Psoas muscle (tissue), 8 donors: Measurements from ENCODE around the gene CCDC88A. TPM values are rescaled to one million over a fixed set of nuclear protein-coding genes. Genes with fewer than 3 reads are reported as not detected.
"Not testable (repeated sequence)": the region's sequence is repeated elsewhere in the genome, so short reads cannot be mapped to it uniquely, and the experiment has no call there.

Source experiments
- ATAC-seq, 4 donors: fragments of 200-7000 bp; cut with Tn5 transposase; one replicate each; pipeline ENCODE4 v1.9.1; 2020; ENCODE audit warnings: moderate library complexity in 3 of 4, mild to moderate bottlenecking in 2 of 4
- DNase-seq, 2 donors: peaks; one replicate each; pipeline ENCODE4 v3.0.0-alpha.2; 2020
- H3K27ac ChIP-seq: fragments of 200-600 bp; one replicate; pipeline ENCODE4 v1.8.0; 2022
- H3K27me3 ChIP-seq, 3 donors: fragments of 200-600 bp in 1 of 3; one replicate each; pipeline versions ENCODE4 v1.6.1 to v1.8.0; 2013 to 2022; ENCODE audit warnings: low read length in 2 of 3, mild to moderate bottlenecking in 2 of 3, moderate library complexity in 1 of 3; ENCODE audit not compliant: insufficient read depth in 3 of 3
- H3K36me3 ChIP-seq, 2 donors: fragments of 200-600 bp in 1 of 2; one replicate each; pipeline versions ENCODE4 v1.6.1 to v1.8.0; 2013 to 2022; ENCODE audit warnings: low read depth in 1 of 2, mild to moderate bottlenecking in 1 of 2, moderate library complexity in 1 of 2; ENCODE audit not compliant: insufficient read depth in 1 of 2
- H3K4me1 ChIP-seq: fragments of 200-600 bp; one replicate; pipeline ENCODE4 v1.8.0; 2022
- H3K4me3 ChIP-seq: fragments of 200-600 bp; one replicate; pipeline ENCODE4 v1.8.0; 2022; ENCODE audit warnings: mild to moderate bottlenecking
- H3K9me3 ChIP-seq: fragments of 200-600 bp; one replicate; pipeline ENCODE4 v1.8.0; 2022
- WGBS, 3 donors: extraction: QIAGEN DNeasy Blood & Tissue Kit; methylation state at CpG; one replicate each; pipeline versions ENCODE4 v1.1.6 to v1.1.7; 2013; 5-methylcytosine and 5-hydroxymethylcytosine counted together
- intact Hi-C, 2 donors: fragments of 100-400 bp; cut with DNase I; formaldehyde crosslinking; loops; one replicate each; pipeline versions ENCODE4 v1.11.0 to v1.14.2; 2022
- polyA plus RNA-seq, 3 donors: library from polyadenylated mRNA; stranded (reverse); fragments of 200-250 nt; gene quantifications; one replicate each; pipeline ENCODE4 v1.2.3, GENCODE V29; 2013
- total RNA-seq, 4 donors: library from RNA; stranded (reverse); fragmentation: NEBNext Ultra II Directional in 2 of 4; extraction: Animal tissue kit (Norgen Biotek cat#: 25700) in 2 of 4; gene quantifications; one replicate each; pipeline versions ENCODE4 v1.2.1 to v1.2.4, GENCODE V29; 2021 to 2023
- TF ChIP-seq, protein P1 (sequence below): fragments of 200-600 bp; IDR thresholded peaks from one replicate; pipeline ENCODE4 v1.8.0; 2022; ENCODE audit warnings: antibody characterized with exemption
- donor health status: healthy with polysubstance abuse.
- donor health status: DM: no; HTN: no; CAD: no; lungs with moderate emphysema.
- donor health status: Bipolar disorder and iron deficiency.
- donor health status: healthy.
- donor health status: DM: yes; HTN: yes; CAD: no.
- donor health status: DM: no; HTN: no; CAD: no.
- donor health status: DM: no; HTN: no; CAD: no.
- donor health status: DM: yes; HTN: yes; CAD: no.

Gene CCDC88A
- total and polyA plus RNA-seq, 7 donors: 4.7 to 21.4 (median 12.3) TPM

DNA sequence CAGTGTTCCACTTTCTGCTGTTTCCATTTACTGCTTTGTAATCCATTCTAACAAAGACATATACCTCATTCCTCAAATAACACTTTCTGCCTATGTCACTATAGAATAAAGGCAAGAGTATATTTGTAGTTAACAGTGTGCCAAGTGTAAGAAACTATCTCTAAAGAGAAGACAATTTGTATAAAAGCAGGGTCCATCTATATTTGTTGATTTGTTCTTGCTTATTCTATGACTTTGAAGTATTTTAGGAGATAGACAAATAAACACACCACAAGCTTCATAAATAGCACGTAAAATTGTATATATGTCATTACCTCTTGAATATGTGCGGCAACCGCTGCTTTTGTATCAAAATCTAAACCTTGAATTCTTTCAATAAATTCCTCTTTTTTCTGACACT is 56.0 kb downstream of the CCDC88A start:
- ATAC-seq: no peak
- Histone ChIP-seq H3K4me1 (no peaks in the 10 kb centered on the region), H3K36me3 (no peaks in the 10 kb centered on the region), H3K27ac (no peak overlapping the region), H3K4me3 (no peak overlapping the region), H3K27me3 (no peaks in the 10 kb centered on the region), H3K9me3 (no peaks in the 10 kb centered on the region)
- no peak for DNase-seq
- TF ChIP-seq, protein P1, sequence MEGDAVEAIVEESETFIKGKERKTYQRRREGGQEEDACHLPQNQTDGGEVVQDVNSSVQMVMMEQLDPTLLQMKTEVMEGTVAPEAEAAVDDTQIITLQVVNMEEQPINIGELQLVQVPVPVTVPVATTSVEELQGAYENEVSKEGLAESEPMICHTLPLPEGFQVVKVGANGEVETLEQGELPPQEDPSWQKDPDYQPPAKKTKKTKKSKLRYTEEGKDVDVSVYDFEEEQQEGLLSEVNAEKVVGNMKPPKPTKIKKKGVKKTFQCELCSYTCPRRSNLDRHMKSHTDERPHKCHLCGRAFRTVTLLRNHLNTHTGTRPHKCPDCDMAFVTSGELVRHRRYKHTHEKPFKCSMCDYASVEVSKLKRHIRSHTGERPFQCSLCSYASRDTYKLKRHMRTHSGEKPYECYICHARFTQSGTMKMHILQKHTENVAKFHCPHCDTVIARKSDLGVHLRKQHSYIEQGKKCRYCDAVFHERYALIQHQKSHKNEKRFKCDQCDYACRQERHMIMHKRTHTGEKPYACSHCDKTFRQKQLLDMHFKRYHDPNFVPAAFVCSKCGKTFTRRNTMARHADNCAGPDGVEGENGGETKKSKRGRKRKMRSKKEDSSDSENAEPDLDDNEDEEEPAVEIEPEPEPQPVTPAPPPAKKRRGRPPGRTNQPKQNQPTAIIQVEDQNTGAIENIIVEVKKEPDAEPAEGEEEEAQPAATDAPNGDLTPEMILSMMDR: no peak
- 96 to 97% (median 97%) methylated on average over 3 of the region's 3 CpGs for WGBS, 3 donors
- intact Hi-C loops: loop anchor here in 1 of 2 donors (10.0 kb wide), 1 partner anchor 51 kb away; the partner anchor contains the start of gene CCDC88A

DNA sequence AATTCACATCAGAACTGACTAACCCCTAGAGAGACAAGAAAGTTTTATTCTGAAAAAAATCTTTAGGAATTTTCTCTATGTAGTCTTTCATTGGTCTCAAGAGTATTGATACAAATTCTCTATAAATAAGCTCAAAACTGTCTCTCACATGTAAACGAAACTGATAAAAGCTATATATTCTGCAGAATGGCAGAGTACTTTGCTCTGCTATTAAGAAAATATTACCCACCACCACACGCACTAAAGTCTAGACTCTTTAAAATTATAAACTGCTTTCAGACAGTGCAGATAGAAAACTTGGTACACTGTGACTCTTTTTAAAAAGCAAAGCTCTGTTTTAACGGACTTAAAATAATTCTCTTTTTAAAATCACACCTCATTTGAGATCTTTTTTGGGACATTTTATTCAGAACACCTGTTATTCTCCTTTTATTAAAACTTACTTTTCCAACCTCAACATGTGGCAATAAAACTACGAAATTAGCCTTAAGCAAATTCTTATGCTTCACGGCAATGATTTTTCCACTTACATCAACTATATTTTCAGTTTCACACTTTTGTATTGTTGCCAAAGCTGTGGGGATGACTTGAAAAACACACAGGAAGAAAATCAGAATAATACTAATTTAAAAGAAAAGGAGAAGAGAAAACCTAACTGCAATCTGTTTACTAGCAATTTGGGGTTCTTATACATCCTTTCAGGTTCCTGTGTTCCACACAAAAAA is 58.0 kb downstream of the CCDC88A start:
- Histone ChIP-seq H3K9me3 (no peaks in the 10 kb centered on the region), H3K27me3 (no peaks in the 10 kb centered on the region), H3K36me3 (no peaks in the 10 kb centered on the region), H3K27ac (no peak overlapping the region), H3K4me1 (no peaks in the 10 kb centered on the region), H3K4me3 (no peak overlapping the region)
- intact Hi-C loops: loop anchor here in 1 of 2 donors (10.0 kb wide), 1 partner anchor 53 kb away; the partner anchor contains the start of gene CCDC88A
- ATAC-seq (no peak), DNase-seq (no peak)
- 64 to 76% (median 64%) methylated on average over 5 of the region's 5 CpGs for WGBS, 3 donors
- TF ChIP-seq, protein P1: no peak

DNA sequence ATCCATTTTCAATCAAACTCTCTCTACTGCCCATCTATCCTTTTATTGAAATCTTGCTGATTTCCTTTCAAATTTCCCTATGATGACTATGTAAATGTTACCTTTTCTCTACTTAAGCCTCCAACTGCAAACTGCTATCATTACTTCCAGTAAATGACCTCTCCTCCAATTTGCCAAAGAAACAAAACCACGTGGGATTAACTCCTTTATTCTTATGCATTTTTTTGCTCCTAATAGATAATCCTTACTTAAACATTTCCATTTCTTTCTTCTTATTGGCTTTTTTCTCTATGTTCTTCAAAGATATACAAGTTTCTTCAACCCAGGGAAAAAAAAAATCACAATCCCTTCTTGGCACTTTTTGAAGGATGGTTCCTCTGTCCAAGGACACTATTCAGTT is 61.2 kb downstream of the CCDC88A start:
- H3K4me1 ChIP-seq: no peaks in the 10 kb centered on the region
- no peak overlapping the region for H3K4me3 ChIP-seq
- WGBS, 3 donors: 88 to 97% (median 89%) methylated on average over 1 of the region's 1 CpG
- DNase-seq (no peak), ATAC-seq (no peak)
- H3K27ac ChIP-seq: no peak overlapping the region
- H3K27me3 ChIP-seq: no peaks in the 10 kb centered on the region
- no peaks in the 10 kb centered on the region for H3K9me3 ChIP-seq
- H3K36me3 ChIP-seq: peaks cover 0 to 24% of the 10 kb centered on the region in 2 donors
- intact Hi-C loops: no loop called here
- TF ChIP-seq, protein P1: no peak

DNA sequence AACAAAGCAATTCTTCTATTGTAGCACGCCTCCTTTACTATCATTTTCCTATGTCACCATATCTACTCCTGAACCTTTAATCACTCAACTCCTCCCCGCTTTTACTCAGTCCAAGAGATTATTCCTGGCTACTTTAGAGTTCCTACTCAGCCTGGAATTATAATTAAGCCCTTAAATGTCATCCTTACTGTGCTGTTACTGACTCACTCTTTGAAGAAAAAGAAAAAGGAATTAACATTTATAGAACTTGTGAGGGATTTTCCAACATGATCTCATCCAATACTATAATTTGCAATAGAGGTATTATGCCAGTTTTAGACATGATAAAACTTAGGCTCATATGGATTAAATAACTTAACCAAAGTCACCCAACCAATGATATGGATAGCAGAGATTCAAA is 61.7 kb downstream of the CCDC88A start:
- DNase-seq (no peak), ATAC-seq (no peak)
- no peaks in the 10 kb centered on the region for H3K4me1 ChIP-seq
- H3K9me3 ChIP-seq: no peaks in the 10 kb centered on the region
- H3K36me3 ChIP-seq: peaks cover 0 to 24% of the 10 kb centered on the region in 2 donors
- WGBS, 3 donors: 94 to 97% (median 95%) methylated on average over 2 of the region's 2 CpGs
- intact Hi-C loops: no loop called here
- H3K27ac ChIP-seq: no peak overlapping the region
- TF ChIP-seq, protein P1: no peak
- no peak overlapping the region for H3K4me3 ChIP-seq
- H3K27me3 ChIP-seq: no peaks in the 10 kb centered on the region

DNA sequence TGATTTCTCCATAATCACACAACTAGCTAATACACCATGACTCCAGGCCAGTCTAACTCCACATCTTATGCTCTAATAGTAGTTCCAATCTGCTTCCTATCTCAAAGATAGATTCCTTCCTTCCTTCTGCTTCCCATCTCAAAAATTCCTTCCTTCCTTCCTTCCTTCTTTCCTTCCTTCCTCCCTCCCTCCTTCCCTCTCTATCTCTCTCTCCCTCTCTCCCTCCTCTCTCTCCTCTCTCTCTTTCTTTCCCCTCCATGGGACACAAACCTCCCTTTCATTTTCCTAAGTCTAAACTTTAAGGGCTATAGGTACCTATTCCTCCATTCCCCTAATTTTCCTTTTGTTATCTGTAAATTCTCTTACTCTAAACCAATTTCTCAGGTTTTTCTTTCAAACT is 62.5 kb downstream of the CCDC88A start:
- Histone ChIP-seq H3K36me3 (peaks cover 0 to 24% of the 10 kb centered on the region in 2 donors), H3K27me3 (no peaks in the 10 kb centered on the region), H3K4me1 (no peaks in the 10 kb centered on the region), H3K27ac (no peak overlapping the region), H3K4me3 (no peak overlapping the region), H3K9me3 (no peaks in the 10 kb centered on the region)
- no peak for ATAC-seq
- TF ChIP-seq, protein P1: no peak
- DNase-seq: no peak
- intact Hi-C loops: no loop called here

DNA sequence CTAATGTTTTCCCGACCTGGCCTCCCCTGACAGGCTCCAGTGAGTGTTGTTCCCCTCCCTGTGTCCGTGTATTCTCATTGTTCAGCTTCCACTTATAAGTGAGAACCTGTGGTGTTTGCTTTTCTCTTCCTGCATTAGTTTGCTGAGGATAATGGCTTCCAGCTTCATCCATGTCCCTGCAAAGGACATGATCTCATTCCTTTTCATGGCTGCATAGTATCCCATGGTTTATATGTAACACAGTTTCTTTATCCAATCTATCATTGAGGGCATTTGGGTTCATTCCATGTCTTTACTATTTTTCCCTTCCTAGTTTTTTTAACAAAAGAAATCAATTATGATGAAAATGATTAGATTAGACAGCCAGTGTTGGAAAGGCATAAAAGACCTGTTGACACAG is 63.5 kb downstream of the CCDC88A start:
- H3K27ac ChIP-seq, H3K4me3 ChIP-seq, ATAC-seq, intact Hi-C loops, H3K27me3 ChIP-seq, DNase-seq, H3K9me3 ChIP-seq, H3K4me1 ChIP-seq: not testable (repeated sequence)
- WGBS, 3 donors: 95 to 97% (median 96%) methylated on average over 2 of the region's 2 CpGs
- peaks cover 0 to 24% of the 10 kb centered on the region in 2 donors for H3K36me3 ChIP-seq
